ENCODE measurements around the gene RAB44. TPM values are rescaled to one million over a fixed set of nuclear protein-coding genes. Genes with fewer than 3 reads are reported as not detected.

The RAB44 gene
- total and polyA plus RNA-seq, 2 donors (not counting 1 experiment from before 2014, with no cell fraction given): 0.15 to 0.16 TPM

DNA sequence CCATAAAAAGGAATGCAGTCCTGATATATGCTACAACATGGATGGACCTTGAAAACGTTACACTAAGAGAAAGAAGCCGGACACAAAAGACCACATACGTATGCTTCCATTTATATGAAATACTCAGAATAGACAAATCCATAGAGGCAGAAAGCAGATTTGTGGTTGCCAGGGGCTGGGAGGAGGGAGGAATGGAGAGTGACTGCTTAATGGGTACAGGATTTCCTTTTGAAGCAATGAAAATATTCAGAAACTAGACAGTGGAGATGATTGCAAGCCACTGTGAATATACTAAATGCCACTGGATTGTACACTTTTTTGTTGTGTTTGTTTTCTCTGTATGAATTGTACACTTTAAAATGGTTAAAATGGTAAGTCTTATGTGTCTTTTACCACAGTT is 48.5 kb upstream of the RAB44 start:
- Histone ChIP-seq H3K27me3 (replicated peaks in 1 of 4; ENCODE audit: control extremely low read depth in 1 of 4, control insufficient read depth in 3 of 4, insufficient read depth in 4 of 4, low read length in 3 of 4) (no peaks in the 10 kb centered on the region), H3K9ac (ENCODE audit: low read length) (no peak overlapping the region), H3K4me2 (replicated peaks; ENCODE audit: low read depth, low read length, poor library complexity, severe bottlenecking) (no peak overlapping the region), H3K79me2 (ENCODE audit: control insufficient read depth, insufficient read depth, low read length) (no peaks in the 10 kb centered on the region), H3K36me3 (replicated peaks in 1 of 2; ENCODE audit: control extremely low read depth in 1 of 2, control insufficient read depth in 1 of 2, extremely low read depth in 1 of 2, insufficient read depth in 2 of 2, low read length in 1 of 2) (no peaks in the 10 kb centered on the region), H3K4me3 (ENCODE audit: control extremely low read depth in 1 of 5, extremely low read depth in 1 of 5, insufficient read depth in 1 of 5, low read depth in 2 of 5, low read length in 4 of 5) (no peak overlapping the region), H2AFZ (ENCODE audit: insufficient read depth, low read depth, low read length, poor library complexity, severe bottlenecking) (no peak overlapping the region), H3K9me3 (ENCODE audit: control extremely low read depth in 1 of 3, control insufficient read depth in 2 of 3, insufficient read depth in 1 of 3, low read length in 2 of 3) (no peaks in the 10 kb centered on the region), H3K4me1 (ENCODE audit: control insufficient read depth in 2 of 2, insufficient read depth in 2 of 2, low read length in 2 of 2) (peaks cover 20 to 23% of the 10 kb centered on the region in 2 donors), H3K27ac (ENCODE audit: low read length in 2 of 2) (no peak overlapping the region), H4K20me1 (ENCODE audit: control insufficient read depth, insufficient read depth, low read length, poor library complexity, severe bottlenecking) (no peaks in the 10 kb centered on the region)
- Mint-ChIP-seq H3K4me1 (peaks cover 25% of the 10 kb centered on the region), H3K27ac (no peak overlapping the region), H3K9me3 (ENCODE audit: insufficient read depth) (no peaks in the 10 kb centered on the region), H3K4me3 (no peak overlapping the region), H3K27me3 (no peaks in the 10 kb centered on the region)
- TF ChIP-seq EZH2 (IDR thresholded peaks at IDR 0.05; ENCODE audit: borderline replicate concordance, insufficient read depth, low read depth, low read length, poor library complexity, severe bottlenecking): no peak
- TF ChIP-seq, protein P1, sequence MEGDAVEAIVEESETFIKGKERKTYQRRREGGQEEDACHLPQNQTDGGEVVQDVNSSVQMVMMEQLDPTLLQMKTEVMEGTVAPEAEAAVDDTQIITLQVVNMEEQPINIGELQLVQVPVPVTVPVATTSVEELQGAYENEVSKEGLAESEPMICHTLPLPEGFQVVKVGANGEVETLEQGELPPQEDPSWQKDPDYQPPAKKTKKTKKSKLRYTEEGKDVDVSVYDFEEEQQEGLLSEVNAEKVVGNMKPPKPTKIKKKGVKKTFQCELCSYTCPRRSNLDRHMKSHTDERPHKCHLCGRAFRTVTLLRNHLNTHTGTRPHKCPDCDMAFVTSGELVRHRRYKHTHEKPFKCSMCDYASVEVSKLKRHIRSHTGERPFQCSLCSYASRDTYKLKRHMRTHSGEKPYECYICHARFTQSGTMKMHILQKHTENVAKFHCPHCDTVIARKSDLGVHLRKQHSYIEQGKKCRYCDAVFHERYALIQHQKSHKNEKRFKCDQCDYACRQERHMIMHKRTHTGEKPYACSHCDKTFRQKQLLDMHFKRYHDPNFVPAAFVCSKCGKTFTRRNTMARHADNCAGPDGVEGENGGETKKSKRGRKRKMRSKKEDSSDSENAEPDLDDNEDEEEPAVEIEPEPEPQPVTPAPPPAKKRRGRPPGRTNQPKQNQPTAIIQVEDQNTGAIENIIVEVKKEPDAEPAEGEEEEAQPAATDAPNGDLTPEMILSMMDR (IDR thresholded peaks at IDR 0.05): no peak
- POLR2A ChIA-PET: interaction anchor here (0.6 kb wide), 1 partner anchor 12 kb away, joined by 3 read pairs; no protein-coding TSS in a partner anchor
- CTCF ChIA-PET: interaction anchor here (0.8 kb wide), 1 partner anchor 9 kb away, joined by 3 read pairs; no protein-coding TSS in a partner anchor
- WGBS (ENCODE audit: insufficient coverage): no CpG with 5 or more reads among the region's 3 CpGs
- intact Hi-C loops (cut with micrococcal nuclease): no loop called here
- ATAC-seq (ENCODE audit: low read depth) (no peak), DNase-seq (no peak)

DNA sequence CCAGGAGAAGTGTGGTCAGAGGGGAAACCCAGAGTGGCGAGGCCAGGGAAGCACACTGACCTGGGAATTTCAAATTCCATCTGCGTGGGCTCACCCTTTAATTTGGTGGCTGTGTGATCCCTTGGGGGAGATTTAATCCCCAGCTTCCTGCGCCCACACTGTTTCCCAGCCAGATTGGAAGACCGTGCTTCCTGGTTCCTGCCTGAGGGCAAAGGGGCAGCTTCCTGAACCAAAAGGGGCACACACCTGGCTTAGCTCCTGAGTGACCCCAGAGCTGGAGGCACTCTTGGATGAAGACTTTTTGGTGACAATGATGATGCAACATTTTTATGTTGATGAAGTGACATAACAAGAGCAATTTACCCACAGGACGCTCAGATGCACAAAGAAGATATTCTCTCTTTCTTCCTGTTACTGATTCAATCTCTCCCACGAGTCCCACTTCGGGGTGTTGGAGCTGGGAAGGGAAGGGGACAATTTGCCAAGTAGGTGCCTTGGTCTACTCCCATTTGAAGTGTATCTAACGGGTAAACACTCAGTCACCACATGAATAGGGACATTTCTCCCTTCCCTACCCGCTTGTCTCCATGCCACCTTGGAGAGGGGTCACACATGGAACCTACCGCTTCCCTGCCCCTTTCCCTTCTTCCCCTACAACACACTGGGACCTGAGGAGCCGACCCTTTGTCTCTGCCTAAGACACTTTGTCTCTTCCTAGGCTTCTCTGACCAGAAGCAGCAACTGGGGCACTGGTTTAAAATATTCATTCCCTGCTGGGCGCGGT is 47.7 kb upstream of the RAB44 start:
- DNase-seq: no peak
- CTCF ChIA-PET: interaction anchor here (0.7 to 1.4 kb wide), 4 partner anchors 8 to 110 kb away, joined by 3 to 7 read pairs (median 3); no protein-coding TSS in a partner anchor
- Histone ChIP-seq H3K4me2 (replicated peaks; ENCODE audit: low read depth, low read length, poor library complexity, severe bottlenecking) (no peak overlapping the region), H4K20me1 (ENCODE audit: control insufficient read depth, insufficient read depth, low read length, poor library complexity, severe bottlenecking) (no peaks in the 10 kb centered on the region), H3K36me3 (replicated peaks in 1 of 2; ENCODE audit: control extremely low read depth in 1 of 2, control insufficient read depth in 1 of 2, extremely low read depth in 1 of 2, insufficient read depth in 2 of 2, low read length in 1 of 2) (no peaks in the 10 kb centered on the region), H3K27ac (ENCODE audit: low read length in 2 of 2) (no peak overlapping the region), H3K9ac (ENCODE audit: low read length) (no peak overlapping the region), H3K9me3 (ENCODE audit: control extremely low read depth in 1 of 3, control insufficient read depth in 2 of 3, insufficient read depth in 1 of 3, low read length in 2 of 3) (no peaks in the 10 kb centered on the region), H3K27me3 (replicated peaks in 1 of 4; ENCODE audit: control extremely low read depth in 1 of 4, control insufficient read depth in 3 of 4, insufficient read depth in 4 of 4, low read length in 3 of 4) (no peaks in the 10 kb centered on the region), H2AFZ (ENCODE audit: insufficient read depth, low read depth, low read length, poor library complexity, severe bottlenecking) (no peak overlapping the region), H3K4me1 (ENCODE audit: control insufficient read depth in 2 of 2, insufficient read depth in 2 of 2, low read length in 2 of 2) (peaks cover 20 to 23% of the 10 kb centered on the region in 2 donors), H3K79me2 (ENCODE audit: control insufficient read depth, insufficient read depth, low read length) (no peaks in the 10 kb centered on the region), H3K4me3 (ENCODE audit: control extremely low read depth in 1 of 5, extremely low read depth in 1 of 5, insufficient read depth in 1 of 5, low read depth in 2 of 5, low read length in 4 of 5) (no peak overlapping the region)
- H3K27ac Mint-ChIP-seq: peak overlapping the region; percentile 20
- POLR2A ChIA-PET: interaction anchor here (0.6 kb wide), 1 partner anchor 13 kb away, joined by 3 read pairs; no protein-coding TSS in a partner anchor
- no peaks in the 10 kb centered on the region for H3K27me3 Mint-ChIP-seq
- intact Hi-C loops (cut with micrococcal nuclease): no loop called here
- no peaks in the 10 kb centered on the region for H3K9me3 Mint-ChIP-seq (ENCODE audit: insufficient read depth)
- H3K4me1 Mint-ChIP-seq: peaks cover 25% of the 10 kb centered on the region
- no peak overlapping the region for H3K4me3 Mint-ChIP-seq
- no peak for TF ChIP-seq EZH2 (IDR thresholded peaks at IDR 0.05; ENCODE audit: borderline replicate concordance, insufficient read depth, low read depth, low read length, poor library complexity, severe bottlenecking)
- TF ChIP-seq, protein P1 (IDR thresholded peaks at IDR 0.05): no peak
- no peak for ATAC-seq (ENCODE audit: low read depth)
- WGBS (ENCODE audit: insufficient coverage): 80% methylated on average over 10 of the region's 13 CpGs
